ENCODE data around the gene SHTN1. TPM values are rescaled to one million over a fixed set of nuclear protein-coding genes. Genes with fewer than 3 reads are reported as not detected.

The SHTN1 gene
- total and polyA plus RNA-seq, 7 donors: 4.1 to 12.5 (median 6.1) TPM

GRCh38 chr10:116948530-116948870, 56.5 kb downstream of the SHTN1 start:
- no peak for TF ChIP-seq CTCF (IDR thresholded peaks at IDR 0.05)
- no peak for TF ChIP-seq POLR2A (IDR thresholded peaks at IDR 0.05)
- no peak for TF ChIP-seq POLR2AphosphoS5 (IDR thresholded peaks at IDR 0.05)
- TF ChIP-seq EP300 (IDR thresholded peaks at IDR 0.05): no peak
- 84 to 86% methylated on average over 1 of the region's 1 CpG for WGBS, 2 donors
- DNase-seq: no peak
- no peak overlapping the region for H3K4me3 ChIP-seq
- intact Hi-C loops (cut with DNase I): no loop called here
- H3K9me3 ChIP-seq: no peaks in the 10 kb centered on the region
- peaks cover 0 to 11% (median 5%) of the 10 kb centered on the region in 4 donors for H3K4me1 ChIP-seq
- no peak overlapping the region for H3K27ac ChIP-seq
- no peaks in the 10 kb centered on the region for H3K36me3 ChIP-seq
- H3K27me3 ChIP-seq: no peaks in the 10 kb centered on the region

GRCh38 chr10:116947841-116948529, 57.0 kb downstream of the SHTN1 start:
- intact Hi-C loops (cut with DNase I): no loop called here
- Histone ChIP-seq H3K27ac (no peak overlapping the region), H3K4me3 (no peak overlapping the region), H3K9me3 (no peaks in the 10 kb centered on the region), H3K4me1 (peaks cover 0 to 11% (median 5%) of the 10 kb centered on the region in 4 donors), H3K36me3 (no peaks in the 10 kb centered on the region), H3K27me3 (no peaks in the 10 kb centered on the region)
- no peak for DNase-seq
- no peak for TF ChIP-seq POLR2AphosphoS5 (IDR thresholded peaks at IDR 0.05)
- WGBS, 2 donors: 42 to 66% methylated on average over 2 of the region's 2 CpGs

- H3K27me3 ChIP-seq: no peaks in the 10 kb centered on the region
- WGBS, 2 donors: 93 to 97% methylated on average over 2 of the region's 2 CpGs
- H3K27ac ChIP-seq: no peak overlapping the region
- intact Hi-C loops (cut with DNase I): no loop called here
- peaks cover 0 to 11% (median 5%) of the 10 kb centered on the region in 4 donors for H3K4me1 ChIP-seq
- H3K9me3 ChIP-seq: no peaks in the 10 kb centered on the region
- no peak for TF ChIP-seq POLR2A (IDR thresholded peaks at IDR 0.05)
- no peak for TF ChIP-seq POLR2AphosphoS5 (IDR thresholded peaks at IDR 0.05)
- no peak for TF ChIP-seq EP300 (IDR thresholded peaks at IDR 0.05)
- TF ChIP-seq CTCF (IDR thresholded peaks at IDR 0.05): no peak
- no peaks in the 10 kb centered on the region for H3K36me3 ChIP-seq
- no peak overlapping the region for H3K4me3 ChIP-seq
- DNase-seq: no peak
These were observed 60.1 kb downstream of the SHTN1 start for GRCh38 chr10:116944911-116945310.

- H3K27ac ChIP-seq: no peak overlapping the region
- intact Hi-C loops (cut with DNase I): no loop called here
- H3K36me3 ChIP-seq: no peaks in the 10 kb centered on the region
- H3K4me3 ChIP-seq: no peak overlapping the region
- DNase-seq: no peak
- H3K27me3 ChIP-seq: no peaks in the 10 kb centered on the region
- TF ChIP-seq POLR2A (IDR thresholded peaks at IDR 0.05): no peak
- no peak for TF ChIP-seq POLR2AphosphoS5 (IDR thresholded peaks at IDR 0.05)
- no peak for TF ChIP-seq EP300 (IDR thresholded peaks at IDR 0.05)
- no peak for TF ChIP-seq CTCF (IDR thresholded peaks at IDR 0.05)
- H3K4me1 ChIP-seq: no peaks in the 10 kb centered on the region
- no peaks in the 10 kb centered on the region for H3K9me3 ChIP-seq
- WGBS, 2 donors: 94 to 97% methylated on average over 6 of the region's 6 CpGs
These were observed 73.2 kb downstream of the SHTN1 start for GRCh38 chr10:116931806-116932205.

- no peak for TF ChIP-seq CTCF (IDR thresholded peaks at IDR 0.05)
- no peak for TF ChIP-seq EP300 (IDR thresholded peaks at IDR 0.05)
- no peak for TF ChIP-seq POLR2A (IDR thresholded peaks at IDR 0.05)
- no peak for TF ChIP-seq POLR2AphosphoS5 (IDR thresholded peaks at IDR 0.05)
- 95 to 96% methylated on average over 3 of the region's 3 CpGs for WGBS, 2 donors
- no peaks in the 10 kb centered on the region for H3K36me3 ChIP-seq
These were observed 78.6 kb downstream of the SHTN1 start for GRCh38 chr10:116926426-116926825.

More at GRCh38 chr10:116926426-116926825, 78.6 kb downstream of the SHTN1 start:
- Histone ChIP-seq H3K27me3 (no peaks in the 10 kb centered on the region), H3K4me1 (no peaks in the 10 kb centered on the region), H3K27ac (no peak overlapping the region), H3K9me3 (no peaks in the 10 kb centered on the region), H3K4me3 (no peak overlapping the region)
- no peak for DNase-seq
- intact Hi-C loops (cut with DNase I): no loop called here
